Large intestine (tissue), 3 donors: ENCODE data around the gene EHD3. TPM values are rescaled to one million over a fixed set of nuclear protein-coding genes. Genes with fewer than 3 reads are reported as not detected.

Experiments
- DNase-seq, 2 donors: peaks; one replicate each; pipeline versions ENCODE4 v3.0.0 to v3.0.0-alpha.2; 2013
- H3K27ac ChIP-seq: one replicate; pipeline ENCODE4 v1.5.1; 2013; ENCODE audit warnings: low read length
- H3K27me3 ChIP-seq: 2 replicates; pipeline ENCODE4 v1.6.1; 2013; ENCODE audit warnings: low read length; ENCODE audit not compliant: control insufficient read depth, insufficient read depth
- H3K36me3 ChIP-seq: 2 replicates; pipeline ENCODE4 v1.6.1; 2013; ENCODE audit warnings: low read length; ENCODE audit not compliant: control insufficient read depth, insufficient read depth
- H3K4me1 ChIP-seq: one replicate; pipeline ENCODE4 v1.6.1; 2013; ENCODE audit warnings: low read length; ENCODE audit not compliant: control insufficient read depth, insufficient read depth
- H3K4me3 ChIP-seq: one replicate; pipeline ENCODE4 v1.5.1; 2013; ENCODE audit warnings: low read length
- H3K9me3 ChIP-seq: one replicate; pipeline ENCODE4 v1.6.1; 2013; ENCODE audit warnings: mild to moderate bottlenecking, low read depth, low read length, moderate library complexity; ENCODE audit not compliant: control insufficient read depth
- WGBS: methylation state at CpG from one replicate; pipeline ENCODE4 v1.1.5; 2013; ENCODE audit warnings: low lambda C conversion rate; ENCODE audit not compliant: insufficient coverage; 5-methylcytosine and 5-hydroxymethylcytosine counted together
- polyA plus RNA-seq: library from polyadenylated mRNA; unstranded; fragments of 120-200 nt; gene quantifications from one replicate; pipeline ENCODE4 v1.2.1, GENCODE V29; 2013

The EHD3 gene
- polyA plus RNA-seq, 1 donor, result 3.9 TPM

GRCh38 chr2:31234683-31235503, 941 bp downstream of the EHD3 start:
- Histone ChIP-seq H3K27ac (no peak overlapping the region), H3K4me3 (peak overlapping the region; percentile 66), H3K4me1 (peaks cover 3% of the 10 kb centered on the region), H3K9me3 (no peaks in the 10 kb centered on the region), H3K27me3 (peaks cover 24% of the 10 kb centered on the region), H3K36me3 (no peaks in the 10 kb centered on the region)
- no peak for DNase-seq
- WGBS, result no CpG with 5 or more reads among the region's 17 CpGs

- H3K4me1 ChIP-seq, result peaks cover 3% of the 10 kb centered on the region
- H3K4me3 ChIP-seq, result no peak overlapping the region
- no peak for DNase-seq
- H3K27ac ChIP-seq, result no peak overlapping the region
- H3K27me3 ChIP-seq, result peaks cover 24% of the 10 kb centered on the region
- no CpG with 5 or more reads among the region's 4 CpGs for WGBS
- no peaks in the 10 kb centered on the region for H3K9me3 ChIP-seq
- H3K36me3 ChIP-seq, result no peaks in the 10 kb centered on the region
Measured at GRCh38 chr2:31235504-31235902, 1.6 kb downstream of the EHD3 start.

- no peak for DNase-seq
- H3K27me3 ChIP-seq, result peaks cover 22% of the 10 kb centered on the region
- peaks cover 3% of the 10 kb centered on the region for H3K4me1 ChIP-seq
- WGBS, result no CpG with 5 or more reads among the region's 7 CpGs
- no peak overlapping the region for H3K4me3 ChIP-seq
- H3K9me3 ChIP-seq, result no peaks in the 10 kb centered on the region
- no peaks in the 10 kb centered on the region for H3K36me3 ChIP-seq
- no peak overlapping the region for H3K27ac ChIP-seq
Measured at GRCh38 chr2:31236433-31237205, 2.7 kb downstream of the EHD3 start.

- Histone ChIP-seq H3K27ac (no peak overlapping the region), H3K36me3 (no peaks in the 10 kb centered on the region), H3K27me3 (peaks cover 16% of the 10 kb centered on the region), H3K4me3 (no peak overlapping the region), H3K9me3 (no peaks in the 10 kb centered on the region), H3K4me1 (peaks cover 3% of the 10 kb centered on the region)
- 100% methylated on average over 3 of the region's 9 CpGs for WGBS
- DNase-seq, result no peak
Measured at GRCh38 chr2:31237348-31238017, 3.5 kb downstream of the EHD3 start.

GRCh38 chr2:31238126-31238905, 4.4 kb downstream of the EHD3 start:
- 100% methylated on average over 1 of the region's 10 CpGs for WGBS
- Histone ChIP-seq H3K27me3 (peaks cover 9% of the 10 kb centered on the region), H3K36me3 (no peaks in the 10 kb centered on the region), H3K4me3 (no peak overlapping the region), H3K4me1 (peaks cover 3% of the 10 kb centered on the region), H3K9me3 (no peaks in the 10 kb centered on the region), H3K27ac (no peak overlapping the region)
- no peak for DNase-seq

GRCh38 chr2:31238906-31239592, 5.1 kb downstream of the EHD3 start:
- H3K27ac ChIP-seq, result no peak overlapping the region
- H3K9me3 ChIP-seq, result no peaks in the 10 kb centered on the region
- no peak overlapping the region for H3K4me3 ChIP-seq
- DNase-seq, result no peak
- peaks cover 3% of the 10 kb centered on the region for H3K4me1 ChIP-seq
- no peaks in the 10 kb centered on the region for H3K36me3 ChIP-seq
- no CpG with 5 or more reads among the region's 13 CpGs for WGBS
- H3K27me3 ChIP-seq, result peaks cover 9% of the 10 kb centered on the region

GRCh38 chr2:31239593-31240177, 5.7 kb downstream of the EHD3 start:
- Histone ChIP-seq H3K9me3 (no peaks in the 10 kb centered on the region), H3K36me3 (peaks cover 2% of the 10 kb centered on the region), H3K27ac (no peak overlapping the region), H3K27me3 (peaks cover 5% of the 10 kb centered on the region), H3K4me1 (peaks cover under 1% of the 10 kb centered on the region), H3K4me3 (no peak overlapping the region)
- WGBS, result no CpG with 5 or more reads among the region's 22 CpGs
- no peak for DNase-seq

- H3K27ac ChIP-seq, result no peak overlapping the region
- H3K36me3 ChIP-seq, result peaks cover 2% of the 10 kb centered on the region
- no peaks in the 10 kb centered on the region for H3K27me3 ChIP-seq
- no peak for DNase-seq
- H3K4me1 ChIP-seq, result no peaks in the 10 kb centered on the region
- no peak overlapping the region for H3K4me3 ChIP-seq
- no peaks in the 10 kb centered on the region for H3K9me3 ChIP-seq
- WGBS, result no CpG with 5 or more reads among the region's 11 CpGs
Measured at GRCh38 chr2:31240381-31241365, 6.7 kb downstream of the EHD3 start.
